Astrocyte (in vitro differentiated cells and primary cell): ENCODE data around the gene ZNF311. TPM values are rescaled to one million over a fixed set of nuclear protein-coding genes. Genes with fewer than 3 reads are reported as not detected.

Source experiments
- DNase-seq: peaks from one replicate; pipeline ENCODE4 v3.0.0-alpha.2; 2010; ENCODE audit warnings: low read depth
- FAIRE-seq: peaks from 2 replicates; lab custom pipeline; 2011; peaks lifted over from hg19 to GRCh38; lab: Jason Lieb, UNC
- H2AFZ ChIP-seq: 2 replicates; pipeline ENCODE4 v1.6.0; 2012; ENCODE audit warnings: low read depth, low read length, inconsistent platforms
- H3K27ac ChIP-seq: 2 replicates; pipeline ENCODE4 v1.5.1; 2011; ENCODE audit warnings: low read depth, low read length, inconsistent platforms
- H3K27me3 ChIP-seq: 2 replicates; pipeline ENCODE4 v1.6.0; 2011; ENCODE audit warnings: low read length, inconsistent platforms; ENCODE audit not compliant: insufficient read depth
- H3K36me3 ChIP-seq: 2 replicates; pipeline ENCODE4 v1.5.1; 2011; ENCODE audit warnings: low read length, inconsistent platforms; ENCODE audit not compliant: insufficient read depth
- H3K4me1 ChIP-seq: 2 replicates; pipeline ENCODE4 v1.5.1; 2011; ENCODE audit warnings: low read length, inconsistent platforms; ENCODE audit not compliant: insufficient read depth
- H3K4me2 ChIP-seq: 2 replicates; pipeline ENCODE4 v1.6.0; 2012; ENCODE audit warnings: low read length, inconsistent platforms
- H3K4me3 ChIP-seq: 2 replicates; pipeline ENCODE4 v1.5.1; 2011; ENCODE audit warnings: low read depth, mild to moderate bottlenecking, low read length, inconsistent platforms; ENCODE audit not compliant: insufficient read depth
- H3K79me2 ChIP-seq: 2 replicates; pipeline ENCODE4 v1.6.0; 2012; ENCODE audit warnings: mild to moderate bottlenecking, low read length, inconsistent platforms; ENCODE audit not compliant: insufficient read depth
- H3K9ac ChIP-seq: 2 replicates; pipeline ENCODE4 v1.6.0; 2012; ENCODE audit warnings: mild to moderate bottlenecking, low read length, inconsistent platforms
- H3K9me3 ChIP-seq: 2 replicates; pipeline ENCODE4 v1.5.1; 2012; ENCODE audit warnings: low read depth, mild to moderate bottlenecking, low read length, inconsistent platforms; ENCODE audit not compliant: insufficient read depth
- H4K20me1 ChIP-seq: 2 replicates; pipeline ENCODE4 v1.6.0; 2012; ENCODE audit warnings: low read length, inconsistent platforms; ENCODE audit not compliant: insufficient read depth
- H3K27ac Mint-ChIP-seq: one replicate; pipeline ENCODE4 v1.8.0; 2021; ENCODE audit warnings: mild to moderate bottlenecking, mixed read lengths; ENCODE audit not compliant: unreplicated experiment
- H3K27me3 Mint-ChIP-seq: one replicate; pipeline ENCODE4 v1.8.0; 2021; ENCODE audit warnings: low read depth, mixed read lengths; ENCODE audit not compliant: unreplicated experiment
- H3K36me3 Mint-ChIP-seq: one replicate; pipeline ENCODE4 v1.8.0; 2021; ENCODE audit warnings: low read depth, mixed read lengths; ENCODE audit not compliant: unreplicated experiment
- H3K4me1 Mint-ChIP-seq: one replicate; pipeline ENCODE4 v1.8.0; 2021; ENCODE audit warnings: low read depth, mixed read lengths; ENCODE audit not compliant: unreplicated experiment
- H3K4me3 Mint-ChIP-seq: one replicate; pipeline ENCODE4 v1.8.0; 2021; ENCODE audit warnings: mild to moderate bottlenecking, moderate library complexity, mixed read lengths; ENCODE audit not compliant: unreplicated experiment
- H3K9me3 Mint-ChIP-seq: one replicate; pipeline ENCODE4 v1.8.0; 2021; ENCODE audit warnings: mild to moderate bottlenecking, mixed read lengths; ENCODE audit not compliant: unreplicated experiment
- CTCF ChIP-seq: IDR thresholded peaks from 2 replicates; pipeline ENCODE4 v1.5.1; 2011; ENCODE audit warnings: low read depth, mild to moderate bottlenecking, inconsistent platforms, low read length, moderate library complexity; ENCODE audit not compliant: insufficient read depth
- EZH2 ChIP-seq: IDR thresholded peaks from 2 replicates; pipeline ENCODE4 v1.6.1; 2012; ENCODE audit warnings: mild to moderate bottlenecking, low read length, inconsistent platforms; ENCODE audit not compliant: insufficient read depth
- total RNA-seq: library from RNA; stranded (reverse); gene quantifications from 2 replicates; pipeline ENCODE4 v1.2.1, GENCODE V29; 2021

Gene ZNF311
- total RNA-seq, 1 donor from 2014 or later = 1.7 TPM

DNA sequence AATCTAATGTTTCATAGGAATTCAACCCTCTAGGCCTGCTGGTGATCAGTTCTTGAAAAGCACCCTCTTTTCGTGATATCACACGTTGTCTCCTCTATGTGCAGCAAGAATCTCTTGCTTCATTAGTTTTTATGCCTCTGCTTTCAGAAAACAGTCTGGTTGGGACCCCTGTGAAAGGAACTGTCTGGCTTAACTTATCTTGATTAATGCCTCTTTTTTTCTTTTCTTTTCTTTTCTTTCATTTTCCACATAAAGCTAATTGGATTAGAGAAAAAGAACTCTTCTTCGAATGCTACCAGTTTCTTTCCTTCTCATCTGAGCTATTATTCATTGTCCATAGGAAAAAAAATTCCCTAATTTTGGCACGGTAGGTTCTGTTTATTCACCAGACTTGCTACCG lies 21.3 kb downstream of the ZNF311 start:
- peak overlapping the region; percentile 83 for H3K4me2 ChIP-seq
- H3K27me3 Mint-ChIP-seq = peaks cover 9% of the 10 kb centered on the region
- no peaks in the 10 kb centered on the region for H4K20me1 ChIP-seq
- H3K27ac ChIP-seq = no peak overlapping the region
- DNase-seq (no peak), FAIRE-seq (no peak)
- peaks cover 15% of the 10 kb centered on the region for H3K4me1 ChIP-seq
- H2AFZ ChIP-seq = no peak overlapping the region
- no peak overlapping the region for H3K9ac ChIP-seq
- no peaks in the 10 kb centered on the region for H3K27me3 ChIP-seq
- H3K4me3 Mint-ChIP-seq = peak overlapping the region; percentile 87
- H3K9me3 ChIP-seq = no peaks in the 10 kb centered on the region
- no peak overlapping the region for H3K27ac Mint-ChIP-seq
- H3K9me3 Mint-ChIP-seq = peaks cover 13% of the 10 kb centered on the region
- no peak overlapping the region for H3K4me3 ChIP-seq
- no peak for TF ChIP-seq EZH2
- H3K36me3 Mint-ChIP-seq = no peaks in the 10 kb centered on the region
- peaks cover 12% of the 10 kb centered on the region for H3K4me1 Mint-ChIP-seq
- H3K79me2 ChIP-seq = no peaks in the 10 kb centered on the region
- H3K36me3 ChIP-seq = no peaks in the 10 kb centered on the region

DNA sequence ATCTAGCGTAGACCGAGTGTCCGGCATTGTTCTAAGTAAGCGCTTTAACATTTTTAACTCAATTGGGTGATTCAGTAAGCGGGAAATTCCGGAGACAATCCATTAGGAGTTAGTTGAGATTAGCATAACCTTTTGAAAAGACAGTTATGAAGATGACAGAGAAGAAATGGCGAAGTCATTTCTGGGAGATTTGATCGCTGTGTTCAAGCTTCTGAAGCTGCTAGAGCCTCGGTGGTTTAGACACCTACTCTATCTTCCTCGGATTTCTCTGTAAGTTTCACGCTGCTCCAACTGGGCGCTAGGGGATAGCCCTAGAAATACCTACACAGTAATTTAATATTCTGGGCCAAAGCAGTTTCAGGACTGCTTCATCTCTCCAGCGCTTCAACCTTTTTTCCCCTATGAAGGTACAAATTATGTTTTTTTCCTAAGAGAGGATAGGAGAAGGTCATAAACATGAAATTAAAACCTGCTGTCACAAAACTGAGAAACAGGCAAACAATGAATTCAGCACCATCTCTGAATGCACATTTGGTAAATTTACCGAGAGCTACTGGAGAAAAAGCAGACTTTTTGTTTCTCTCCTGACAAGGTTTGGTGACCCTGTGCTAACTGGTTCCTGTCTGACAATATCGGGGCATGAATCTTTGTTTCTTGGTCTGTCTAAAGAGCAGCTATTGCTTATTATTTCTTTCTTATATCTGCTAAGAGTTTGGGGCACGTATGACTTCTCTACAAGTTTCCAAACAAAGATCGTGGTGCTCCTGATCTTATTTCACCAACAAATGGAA lies 22.4 kb downstream of the ZNF311 start:
- Mint-ChIP-seq H3K4me1 (peaks cover 12% of the 10 kb centered on the region), H3K9me3 (peaks cover 8% of the 10 kb centered on the region), H3K27me3 (peaks cover 1% of the 10 kb centered on the region), H3K4me3 (peak overlapping the region; percentile 94), H3K27ac (peak overlapping the region; percentile 82), H3K36me3 (no peaks in the 10 kb centered on the region)
- H3K9me3 ChIP-seq = no peaks in the 10 kb centered on the region
- DNase-seq = peak; percentile 53
- FAIRE-seq = no peak
- peak overlapping the region; percentile 73 for H3K9ac ChIP-seq
- H2AFZ ChIP-seq = peak overlapping the region; percentile 59
- H3K4me1 ChIP-seq = peaks cover 15% of the 10 kb centered on the region
- no peaks in the 10 kb centered on the region for H3K36me3 ChIP-seq
- no peaks in the 10 kb centered on the region for H3K79me2 ChIP-seq
- TF ChIP-seq EZH2 = no peak
- peak; percentile 13 for TF ChIP-seq CTCF
- peak overlapping the region; percentile 95 for H3K4me2 ChIP-seq
- no peaks in the 10 kb centered on the region for H3K27me3 ChIP-seq
- H4K20me1 ChIP-seq = no peaks in the 10 kb centered on the region
- peak overlapping the region; percentile 48 for H3K27ac ChIP-seq
- peak overlapping the region; percentile 99 for H3K4me3 ChIP-seq

GRCh38 chr6:28981833-28982475 lies 23.2 kb downstream of the ZNF311 start:
- Mint-ChIP-seq H3K27ac (peak overlapping the region; percentile 82), H3K9me3 (peaks cover 8% of the 10 kb centered on the region)

More at GRCh38 chr6:28981833-28982475, 23.2 kb downstream of the ZNF311 start:
- Mint-ChIP-seq H3K36me3 (no peaks in the 10 kb centered on the region), H3K27me3 (peaks cover 2% of the 10 kb centered on the region), H3K4me3 (peak overlapping the region; percentile 94), H3K4me1 (peaks cover 12% of the 10 kb centered on the region)
- Histone ChIP-seq H3K4me2 (peak overlapping the region; percentile 95), H3K9me3 (no peaks in the 10 kb centered on the region), H3K4me3 (peak overlapping the region; percentile 99), H3K36me3 (no peaks in the 10 kb centered on the region), H3K79me2 (no peaks in the 10 kb centered on the region), H3K9ac (peak overlapping the region; percentile 73), H4K20me1 (no peaks in the 10 kb centered on the region), H3K27ac (peak overlapping the region; percentile 61), H3K27me3 (no peaks in the 10 kb centered on the region), H2AFZ (peak overlapping the region; percentile 51), H3K4me1 (peaks cover 15% of the 10 kb centered on the region)
- DNase-seq = peak; percentile 79
- TF ChIP-seq CTCF = no peak
- TF ChIP-seq EZH2 = no peak
- FAIRE-seq = no peak
